Colon (tissue), 2 donors: ENCODE results near the gene CTNNA2.

Source experiments
- FAIRE-seq: peaks from 2 replicates; lab custom pipeline; 2012; peaks lifted over from hg19 to GRCh38; lab: Jason Lieb, UNC
- donor health status: control.
- donor health status: control.

Gene CTNNA2

DNA sequence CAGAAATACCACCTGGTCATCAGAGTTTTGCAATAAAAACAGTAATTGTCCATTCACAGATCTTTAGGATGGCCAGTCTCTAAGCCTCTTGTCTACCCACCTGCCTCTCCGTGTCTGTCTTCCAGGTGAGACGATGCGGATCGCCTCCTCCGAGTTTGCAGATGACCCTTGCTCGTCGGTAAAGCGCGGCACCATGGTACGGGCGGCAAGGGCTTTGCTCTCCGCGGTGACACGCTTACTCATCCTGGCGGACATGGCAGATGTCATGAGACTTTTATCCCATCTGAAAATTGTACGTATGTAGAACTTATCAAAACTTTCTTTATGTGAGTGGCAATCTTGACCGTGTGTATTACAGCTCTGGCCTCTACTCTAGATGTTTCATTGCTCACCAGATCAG is 345.0 kb downstream of the CTNNA2 start:
- no peak for FAIRE-seq

DNA sequence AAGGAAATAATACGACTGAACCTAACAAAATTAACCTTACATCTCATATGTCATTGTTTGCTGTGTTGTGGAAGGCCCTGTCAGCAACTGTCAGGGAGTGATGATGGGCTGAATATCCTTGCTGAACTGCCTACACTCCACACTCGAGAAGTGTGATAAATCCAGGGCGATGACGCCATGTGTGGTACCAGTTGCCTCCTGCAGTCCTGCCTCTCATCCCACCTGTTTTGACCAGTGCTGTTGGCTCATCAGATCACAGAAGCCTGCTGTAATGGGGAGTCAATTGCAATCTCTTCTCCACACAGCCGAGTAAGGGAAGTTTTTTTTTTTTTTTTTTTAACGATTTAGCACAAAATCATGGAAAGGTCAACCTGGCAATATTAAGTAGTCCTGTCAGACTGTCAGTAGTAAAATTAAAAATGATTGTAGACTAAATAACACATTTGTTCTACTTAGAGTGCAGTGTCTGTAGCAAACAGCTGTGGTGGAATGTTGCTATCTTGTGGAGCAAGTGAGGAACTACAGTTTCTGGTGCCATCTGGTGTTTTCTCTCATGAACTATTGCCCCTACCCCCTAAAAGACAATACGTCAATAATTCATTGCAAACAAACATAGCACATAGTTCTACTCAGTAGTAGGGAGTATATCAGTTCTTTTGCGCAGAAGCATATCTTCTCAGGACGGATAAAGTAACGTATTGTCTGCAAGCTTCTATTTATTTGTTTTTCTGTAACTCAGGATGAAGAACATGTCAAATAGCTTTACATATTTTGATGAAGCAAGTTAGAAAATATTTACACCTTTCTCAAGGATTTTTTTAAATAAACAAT is 347.6 kb downstream of the CTNNA2 start:
- no peak for FAIRE-seq

DNA sequence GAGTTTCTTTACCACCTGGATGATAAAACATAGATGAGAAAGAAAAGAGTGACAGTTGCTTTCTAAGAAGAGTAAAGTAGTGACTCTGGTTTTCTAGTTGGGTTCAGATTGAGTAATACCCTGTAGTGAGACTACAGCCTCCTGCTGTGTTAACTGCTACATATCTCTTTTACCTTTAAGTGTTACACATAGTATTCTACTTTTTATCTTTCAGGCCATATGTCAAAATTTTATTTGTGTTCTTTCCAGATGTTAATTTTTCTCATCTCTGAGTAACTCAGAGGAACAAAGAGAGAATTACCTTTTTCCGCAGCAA is 348.2 kb downstream of the CTNNA2 start:
- no peak for FAIRE-seq

DNA sequence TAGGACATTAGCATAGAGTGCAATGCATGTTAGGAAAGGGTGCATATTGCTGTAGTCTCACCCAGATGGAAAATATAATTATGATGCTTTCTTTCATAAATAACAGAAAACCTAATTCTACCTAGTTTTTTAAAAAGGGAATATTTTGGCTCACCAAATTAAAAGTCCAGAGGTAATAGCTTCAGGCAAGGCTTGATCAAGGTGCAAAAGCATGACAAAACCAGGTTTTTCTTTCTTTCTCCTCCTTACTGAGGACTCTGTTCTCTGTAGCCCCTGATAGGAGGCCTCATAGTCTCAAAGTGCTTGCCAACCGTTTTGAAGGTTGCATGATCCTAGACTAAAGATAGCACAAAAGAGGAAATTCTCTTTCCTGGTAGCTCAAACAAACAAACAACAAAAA is 349.9 kb downstream of the CTNNA2 start:
- FAIRE-seq, result no peak

DNA sequence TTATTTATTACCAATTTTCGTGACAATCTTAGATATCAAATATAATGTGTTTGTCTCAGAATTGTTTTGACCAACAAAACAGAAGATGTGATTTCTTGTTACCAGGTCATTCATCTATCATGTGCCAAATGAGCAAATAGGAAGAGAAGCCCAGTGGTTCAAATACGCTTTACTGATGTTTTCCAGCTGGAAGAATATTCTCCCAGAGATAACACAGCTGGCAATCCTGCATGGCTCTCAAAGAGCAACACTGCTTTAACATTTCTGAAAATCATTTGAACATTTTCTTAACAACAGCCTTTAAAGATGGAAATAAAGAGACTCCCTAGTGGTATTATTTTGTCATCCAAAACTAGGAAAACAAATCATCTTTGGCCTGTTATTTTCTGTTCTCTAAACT is 359.8 kb downstream of the CTNNA2 start:
- FAIRE-seq, result no peak

DNA sequence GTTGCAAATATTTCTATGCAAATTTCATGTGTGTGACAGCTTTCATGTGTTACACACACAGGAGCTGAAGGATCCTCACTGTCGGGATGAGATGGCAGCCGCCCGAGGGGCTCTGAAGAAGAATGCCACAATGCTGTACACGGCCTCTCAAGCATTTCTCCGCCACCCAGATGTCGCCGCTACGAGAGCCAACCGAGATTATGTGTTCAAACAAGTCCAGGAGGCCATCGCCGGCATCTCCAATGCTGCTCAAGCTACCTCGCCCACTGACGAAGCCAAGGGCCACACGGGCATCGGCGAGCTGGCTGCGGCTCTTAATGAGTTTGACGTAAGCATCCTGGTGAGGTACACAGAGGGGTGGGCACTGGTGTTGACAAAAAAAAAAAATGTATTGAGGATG is 361.2 kb downstream of the CTNNA2 start:
- FAIRE-seq, result no peak

DNA sequence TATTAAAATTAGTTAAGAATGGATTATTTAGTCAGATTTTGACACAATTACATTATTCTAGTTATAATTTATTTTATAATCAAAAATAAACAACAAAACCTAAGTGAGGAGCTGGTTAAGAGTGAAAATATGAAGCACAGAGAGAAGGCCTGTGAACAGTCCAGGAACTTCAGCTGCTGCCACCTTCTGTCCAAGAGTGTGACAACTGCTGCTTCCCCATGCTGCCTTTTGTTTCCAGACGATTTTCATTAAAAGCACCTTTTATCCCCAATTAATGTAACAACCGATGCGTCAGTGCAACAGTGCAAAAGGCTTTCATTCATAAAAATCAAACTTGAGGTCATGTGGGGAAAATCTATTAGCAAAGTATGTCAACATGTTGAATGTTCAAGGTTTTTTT is 363.6 kb downstream of the CTNNA2 start:
- no peak for FAIRE-seq

DNA sequence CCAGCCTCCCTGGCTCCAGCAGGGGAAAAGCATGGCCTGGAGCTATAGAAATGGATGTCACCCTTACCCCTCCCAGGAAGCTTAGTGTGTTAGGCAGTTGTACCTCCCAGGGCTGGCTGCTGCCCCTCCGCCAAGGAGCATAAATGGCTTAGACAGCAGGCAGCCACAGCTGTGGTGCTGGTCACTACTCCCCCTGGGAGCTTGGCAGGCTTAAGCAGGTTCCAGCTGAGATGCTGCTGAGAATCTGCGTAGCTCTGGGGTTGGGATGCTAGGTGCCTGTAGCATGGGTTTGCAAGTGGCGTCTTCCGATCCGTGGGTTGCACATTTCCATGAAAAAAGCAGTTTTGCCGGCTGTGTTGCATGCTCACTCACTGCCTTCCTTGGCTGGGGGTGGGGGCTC is 369.7 kb downstream of the CTNNA2 start:
- FAIRE-seq, result no peak

DNA sequence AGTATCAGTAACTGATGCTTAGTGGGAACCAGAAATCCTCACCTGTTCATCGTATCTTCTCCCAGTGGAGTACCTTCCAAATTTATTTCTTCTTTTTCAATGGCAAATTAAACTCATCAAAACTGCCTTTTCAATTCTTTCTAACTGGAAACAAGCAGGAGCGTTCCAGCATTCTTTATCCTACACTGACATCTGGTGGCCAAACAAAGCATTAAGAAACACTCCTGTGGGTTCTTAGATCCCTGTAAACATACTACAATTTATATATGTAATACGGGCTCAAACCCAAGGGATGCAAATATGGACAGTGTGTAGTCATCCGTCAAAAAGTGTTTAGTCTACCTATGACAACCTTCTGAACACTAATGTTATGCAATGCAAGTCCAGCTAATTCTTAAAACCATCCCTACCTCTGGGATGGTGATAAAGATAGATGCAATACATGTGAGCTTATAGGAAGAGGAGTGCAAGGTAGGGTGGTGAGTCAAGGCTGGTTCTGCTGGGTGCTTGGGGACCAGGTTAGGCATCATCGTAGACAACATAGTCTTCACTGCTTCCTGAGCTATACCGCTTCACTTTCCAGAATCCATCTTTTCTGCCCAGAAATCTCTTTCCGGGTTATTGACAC is 375.0 kb downstream of the CTNNA2 start:
- no peak for FAIRE-seq

DNA sequence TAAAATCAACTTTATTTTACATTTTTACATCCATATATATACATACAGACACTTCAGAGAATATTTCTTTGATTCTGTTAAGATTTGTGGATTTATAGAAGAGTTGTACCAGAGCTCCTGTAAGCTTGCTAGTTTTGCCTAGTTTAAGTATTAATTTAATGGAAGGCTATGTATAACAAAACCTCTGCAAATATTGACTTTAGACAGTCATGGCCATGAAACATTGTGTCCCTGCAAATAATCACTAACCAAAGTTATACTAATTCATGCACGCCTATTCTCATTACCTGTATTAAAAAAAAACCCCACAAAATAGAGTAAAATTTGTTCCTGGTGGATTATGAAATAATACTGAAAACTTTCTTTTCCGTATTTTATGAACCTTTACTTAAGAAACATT is 379.3 kb downstream of the CTNNA2 start:
- no peak for FAIRE-seq

DNA sequence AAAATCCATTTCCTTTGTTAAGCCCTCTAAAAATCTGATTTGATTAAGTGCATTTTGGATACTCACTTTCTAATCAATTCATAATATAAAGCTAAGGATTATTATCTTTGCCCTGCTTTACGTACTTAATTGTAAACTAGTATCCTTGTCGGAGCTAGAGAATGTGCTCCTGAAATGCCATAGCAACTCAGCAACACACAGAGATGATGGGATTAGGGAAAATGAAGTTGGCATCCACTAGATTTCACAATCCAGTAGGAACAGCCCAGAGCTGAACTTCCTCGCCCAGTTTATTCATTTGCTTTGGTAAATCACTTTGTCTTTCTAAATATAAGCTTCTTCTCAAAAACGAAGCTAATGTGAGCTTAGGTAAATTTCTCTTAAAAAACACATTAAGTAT is 386.3 kb downstream of the CTNNA2 start:
- no peak for FAIRE-seq

DNA sequence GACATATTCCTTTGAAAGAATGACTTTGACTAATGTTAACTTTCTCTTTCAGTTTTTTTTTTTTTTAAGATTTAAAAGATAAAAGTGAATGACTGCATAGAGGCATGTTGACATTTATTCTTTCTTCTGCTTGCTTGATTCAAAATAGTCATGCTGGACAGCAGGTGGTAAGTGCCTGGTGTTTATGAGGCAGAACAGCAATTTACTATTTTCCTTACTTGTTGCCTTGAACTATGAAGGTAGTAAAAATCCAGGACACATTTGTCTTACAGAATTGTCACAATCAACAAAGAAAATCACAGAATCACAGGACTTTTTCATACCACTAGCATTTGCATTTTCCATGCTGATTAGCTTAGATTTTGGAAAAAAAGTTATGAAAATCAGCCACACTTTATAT is 388.3 kb downstream of the CTNNA2 start:
- no peak for FAIRE-seq

DNA sequence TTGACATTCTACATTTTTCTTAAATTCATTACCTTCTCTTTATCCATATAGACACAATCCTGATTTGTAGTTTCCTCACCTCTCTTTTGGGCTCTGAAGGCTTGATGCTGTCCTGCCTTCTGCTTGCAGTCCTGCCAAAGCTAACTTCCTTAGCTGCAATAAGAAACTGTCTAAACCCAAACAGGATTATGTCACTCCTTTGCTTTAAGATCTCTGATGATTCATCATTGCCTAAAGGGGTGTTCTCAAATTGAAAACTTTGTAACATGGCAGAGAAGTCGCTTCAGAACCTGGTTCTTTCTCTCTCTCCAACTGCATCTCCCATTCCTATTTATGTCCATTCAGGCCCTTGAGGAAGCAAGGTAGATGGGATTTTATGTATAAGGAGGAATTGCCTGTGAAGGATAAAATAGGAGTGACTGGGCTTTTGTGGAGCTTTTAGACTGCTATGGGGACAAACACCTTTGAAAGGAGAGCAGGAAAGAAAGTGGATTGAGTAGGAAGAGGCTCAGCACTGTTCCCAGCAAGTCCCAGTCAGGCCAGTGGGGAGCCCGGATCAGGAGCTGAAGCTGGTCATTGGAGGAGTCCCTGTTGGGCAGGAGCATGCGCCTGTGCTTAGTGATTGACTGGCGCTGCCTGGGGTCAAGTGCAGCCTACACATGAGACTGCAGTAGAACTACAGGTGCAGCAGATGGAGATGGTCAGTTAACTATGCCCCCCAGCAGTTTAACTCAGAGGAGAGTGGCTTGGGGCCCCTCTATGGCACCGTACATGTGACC is 390.6 kb downstream of the CTNNA2 start:
- FAIRE-seq, result no peak

DNA sequence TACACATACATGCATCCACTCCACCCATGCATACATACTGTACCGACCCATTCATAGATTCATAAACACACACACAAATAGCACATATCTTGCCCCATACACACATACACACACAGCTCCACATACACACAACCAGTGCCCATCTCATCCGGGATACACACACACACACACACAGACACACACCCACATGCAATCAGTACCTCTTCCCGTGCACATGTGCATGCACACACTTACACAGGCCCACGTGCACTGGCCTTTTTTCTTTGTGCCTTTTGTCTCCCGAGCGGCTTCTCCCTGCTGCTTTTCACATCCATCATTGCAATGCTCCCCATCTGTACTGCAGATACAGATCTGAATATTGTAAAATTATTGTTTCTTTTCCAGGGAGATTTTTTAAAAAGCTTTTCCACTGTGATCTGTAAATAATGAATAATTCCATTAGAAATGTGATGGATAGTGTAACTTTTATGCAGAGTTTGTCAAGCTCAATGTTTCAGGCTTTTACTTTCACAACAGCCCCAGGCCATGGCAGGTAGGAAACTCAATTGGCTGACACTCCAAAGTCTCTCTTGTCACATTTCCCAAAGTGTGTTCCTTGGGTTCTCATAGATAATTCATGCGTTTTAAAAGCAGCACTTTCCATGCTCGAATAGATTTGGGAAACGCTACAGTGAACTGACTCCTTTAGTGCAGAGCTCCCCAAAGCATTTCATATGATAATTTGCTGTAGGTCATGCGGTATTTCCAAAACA is 393.5 kb downstream of the CTNNA2 start:
- no peak for FAIRE-seq

DNA sequence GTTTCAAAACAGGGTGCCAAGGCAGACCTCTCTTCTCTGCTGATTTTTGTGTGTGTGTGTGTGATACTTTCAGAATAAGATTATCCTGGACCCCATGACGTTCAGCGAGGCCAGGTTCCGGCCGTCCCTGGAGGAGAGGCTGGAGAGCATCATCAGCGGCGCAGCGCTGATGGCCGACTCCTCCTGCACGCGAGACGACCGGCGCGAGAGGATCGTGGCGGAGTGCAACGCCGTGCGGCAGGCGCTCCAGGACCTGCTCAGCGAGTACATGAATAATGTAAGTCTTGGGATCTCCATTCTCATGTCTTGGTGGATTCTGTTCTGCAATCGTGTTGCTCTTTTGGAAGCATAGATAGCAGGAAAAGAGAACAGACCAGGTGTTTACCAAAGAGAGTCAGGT is 396.7 kb downstream of the CTNNA2 start:
- FAIRE-seq, result no peak

DNA sequence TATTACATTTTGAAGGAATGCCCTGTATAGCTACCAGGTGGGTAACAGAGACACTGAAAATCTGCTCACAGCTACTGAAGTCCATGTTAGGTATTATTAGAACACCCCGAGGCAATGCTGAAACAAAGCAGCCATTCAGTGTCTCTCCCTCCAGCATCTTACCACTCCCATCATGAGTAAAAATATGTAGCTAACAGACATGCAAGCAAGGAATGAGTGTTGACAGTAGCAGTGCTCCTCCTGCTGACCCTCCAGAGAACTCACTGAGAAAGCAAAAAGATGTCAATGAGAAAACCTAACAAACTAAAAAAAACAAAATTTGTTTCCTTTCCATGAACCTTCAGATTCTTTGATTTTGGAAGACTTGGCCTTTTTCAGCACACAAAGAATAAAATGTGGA is 397.8 kb downstream of the CTNNA2 start:
- no peak for FAIRE-seq

DNA sequence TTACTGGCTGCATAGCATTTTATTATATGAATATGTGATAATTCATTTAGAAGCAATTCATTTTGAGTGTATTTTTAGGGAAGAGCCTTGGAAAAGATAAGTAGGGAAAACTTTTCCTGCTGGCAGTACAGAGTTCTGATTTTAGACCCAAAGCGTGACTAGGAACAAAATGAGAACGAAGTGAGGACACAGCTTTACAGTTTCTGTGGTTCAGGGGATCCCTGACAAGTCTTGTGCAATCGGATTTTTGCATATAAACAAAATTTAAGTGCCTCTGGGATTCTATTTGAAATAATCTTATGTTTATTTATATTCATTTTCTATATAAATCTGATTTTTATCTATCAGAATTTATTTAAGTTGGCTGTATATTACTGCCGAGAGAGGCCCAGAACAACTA is 402.6 kb downstream of the CTNNA2 start:
- no peak for FAIRE-seq

DNA sequence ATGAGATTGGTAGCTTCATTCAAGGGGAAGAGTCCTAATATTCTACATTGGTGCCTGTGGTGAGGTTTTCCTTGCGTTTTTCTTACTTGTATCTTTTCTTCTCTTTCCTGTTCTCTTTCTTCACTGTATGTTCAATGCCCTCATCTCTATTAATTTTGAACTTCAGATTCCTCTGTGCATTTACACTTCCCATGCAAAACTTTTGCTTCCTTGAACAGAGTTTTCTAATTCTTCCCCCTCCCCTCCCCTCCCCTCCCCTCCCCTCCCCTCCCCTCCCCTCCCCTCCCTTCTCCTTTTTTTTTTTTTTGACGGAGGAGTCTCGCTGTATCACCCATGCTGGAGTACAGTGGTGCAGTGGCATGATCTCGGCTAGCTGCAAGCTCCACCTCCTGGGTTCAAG is 403.4 kb downstream of the CTNNA2 start:
- FAIRE-seq, result no peak

DNA sequence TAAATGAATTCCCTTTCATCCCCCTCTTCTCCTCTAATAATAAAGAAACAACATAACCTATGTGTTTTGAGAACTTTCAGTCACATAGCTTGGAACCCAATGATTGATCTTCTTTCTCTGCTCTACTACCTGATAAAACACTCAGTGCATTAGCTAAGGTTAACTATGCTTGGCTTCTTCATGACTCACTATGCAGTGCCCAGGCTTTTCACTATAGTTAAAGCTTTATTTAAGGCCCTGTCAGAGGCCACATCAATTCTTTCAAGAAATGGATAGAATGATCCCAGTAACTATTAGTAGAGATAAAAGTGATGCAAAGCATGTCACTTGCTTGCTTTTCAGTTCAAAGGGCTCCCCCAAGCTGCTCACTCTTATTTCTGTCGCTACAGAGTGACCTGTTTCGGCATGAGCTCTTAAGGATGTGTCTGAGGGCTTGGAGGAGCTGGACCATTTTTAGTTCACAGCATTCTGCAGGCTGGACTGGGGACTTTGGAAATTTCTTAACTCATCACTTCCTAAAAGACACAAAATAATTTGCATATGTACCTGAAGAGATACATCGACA is 407.7 kb downstream of the CTNNA2 start:
- no peak for FAIRE-seq

DNA sequence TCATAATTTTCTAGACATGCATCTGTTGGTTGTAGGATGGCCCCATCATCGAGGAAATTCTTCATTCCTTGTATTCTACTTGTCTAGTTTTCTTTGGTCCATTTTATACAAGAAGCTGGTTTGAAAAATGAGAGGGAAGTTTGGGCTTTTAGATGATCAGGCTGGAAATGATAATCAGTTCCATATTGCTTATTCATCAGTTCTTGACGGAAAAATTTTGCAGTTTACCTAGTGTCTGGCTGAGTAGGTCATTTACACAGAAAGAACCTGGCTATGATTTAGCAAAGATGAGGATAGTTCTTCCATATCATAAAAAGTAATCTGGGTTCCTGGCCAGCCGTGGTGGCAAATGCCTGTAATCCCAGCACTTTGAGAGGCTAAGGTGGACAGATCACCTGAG is 416.8 kb downstream of the CTNNA2 start:
- FAIRE-seq, result no peak

DNA sequence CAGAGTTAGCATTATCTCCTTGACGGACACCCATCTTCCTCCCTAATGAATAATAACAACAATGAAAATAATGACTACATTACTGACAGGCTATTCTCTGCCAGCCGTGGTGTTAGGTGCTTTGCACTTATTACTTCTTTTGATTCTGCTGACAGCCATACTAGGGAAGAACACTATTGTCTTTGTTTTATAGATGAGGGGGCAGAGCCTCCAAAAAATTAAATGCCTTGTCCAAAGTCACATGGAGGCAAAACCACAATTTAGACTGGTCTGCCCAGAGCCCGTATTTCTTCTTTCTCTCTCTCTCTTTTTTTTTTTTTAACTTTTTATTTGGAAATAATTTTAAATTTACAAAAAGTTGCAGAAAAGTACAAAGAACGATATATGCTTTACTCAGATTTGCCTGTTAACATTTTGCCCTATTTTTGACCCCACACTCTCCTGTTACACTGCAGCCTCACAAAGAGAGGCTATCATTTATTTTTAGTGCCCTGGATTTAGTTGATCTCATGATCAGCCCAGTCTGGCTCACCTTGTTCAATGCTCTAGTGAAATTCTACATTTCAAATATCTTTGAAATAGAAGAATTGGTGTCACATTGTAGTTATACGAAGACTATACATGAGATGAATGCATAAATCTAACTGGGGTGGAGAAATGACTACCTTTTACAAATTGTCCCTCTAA is 422.3 kb downstream of the CTNNA2 start:
- no peak for FAIRE-seq
